RWPE2 (cell line): ENCODE results near the gene GPR162.
"Not testable (repeated sequence)": the region's sequence is repeated elsewhere in the genome, so short reads cannot be mapped to it uniquely, and the experiment has no call there.

Experiments
- ATAC-seq: fragments of 200-7000 bp; cut with Tn5 transposase; 3 replicates; pipeline ENCODE4 v1.9.1; 2021; ENCODE audit warnings: low read depth
- DNase-seq: peaks from one replicate; pipeline ENCODE4 v3.0.0-alpha.2; 2020; ENCODE audit warnings: low spot score
- H3K27ac ChIP-seq: fragments of 450-650 bp; 2 replicates; pipeline ENCODE4 v1.5.1; 2017; ENCODE audit warnings: mild to moderate bottlenecking; ENCODE audit not compliant: poor library complexity, severe bottlenecking
- H3K27me3 ChIP-seq: fragments of 250-450 bp; sonication (Bioruptor Pico); 2 replicates; pipeline ENCODE4 v1.5.1; 2021; ENCODE audit warnings: mild to moderate bottlenecking, moderate library complexity; ENCODE audit not compliant: insufficient read depth, poor library complexity, severe bottlenecking
- H3K36me3 ChIP-seq: fragments of 250-450 bp; sonication (Bioruptor Pico); 2 replicates; pipeline ENCODE4 v1.5.1; 2020; ENCODE audit warnings: low read depth, mild to moderate bottlenecking, moderate library complexity
- H3K4me1 ChIP-seq: fragments of 250-450 bp; sonication (Bioruptor Pico); 2 replicates; pipeline ENCODE4 v1.5.1; 2021; ENCODE audit warnings: mild to moderate bottlenecking, moderate library complexity; ENCODE audit not compliant: insufficient read depth, poor library complexity, severe bottlenecking
- H3K4me3 ChIP-seq: fragments of 250-450 bp; sonication (Bioruptor Pico); 2 replicates; pipeline ENCODE4 v1.5.1; 2021; ENCODE audit warnings: mild to moderate bottlenecking, moderate library complexity; ENCODE audit not compliant: severe bottlenecking
- H3K9me3 ChIP-seq: fragments of 250-450 bp; sonication (Bioruptor Pico); 2 replicates; pipeline ENCODE4 v1.5.1; 2021; ENCODE audit warnings: mild to moderate bottlenecking, moderate library complexity; ENCODE audit not compliant: severe bottlenecking
- TF ChIP-seq, protein P1 (sequence below): fragments of 450-650 bp; IDR thresholded peaks from one replicate; pipeline ENCODE4 v1.5.1; 2017; ENCODE audit warnings: mild to moderate bottlenecking, moderate library complexity; ENCODE audit not compliant: poor library complexity, severe bottlenecking

The GPR162 gene

GRCh38 chr12:6860942-6861341 lies 39.3 kb downstream of the GPR162 start:
- Histone ChIP-seq H3K4me3 (no peak overlapping the region), H3K36me3 (peaks cover 62% of the 10 kb centered on the region), H3K27me3 (no peaks in the 10 kb centered on the region), H3K9me3 (no peaks in the 10 kb centered on the region), H3K27ac (no peak overlapping the region), H3K4me1 (no peaks in the 10 kb centered on the region)
- DNase-seq (no peak), ATAC-seq (no peak)
- TF ChIP-seq, protein P1, sequence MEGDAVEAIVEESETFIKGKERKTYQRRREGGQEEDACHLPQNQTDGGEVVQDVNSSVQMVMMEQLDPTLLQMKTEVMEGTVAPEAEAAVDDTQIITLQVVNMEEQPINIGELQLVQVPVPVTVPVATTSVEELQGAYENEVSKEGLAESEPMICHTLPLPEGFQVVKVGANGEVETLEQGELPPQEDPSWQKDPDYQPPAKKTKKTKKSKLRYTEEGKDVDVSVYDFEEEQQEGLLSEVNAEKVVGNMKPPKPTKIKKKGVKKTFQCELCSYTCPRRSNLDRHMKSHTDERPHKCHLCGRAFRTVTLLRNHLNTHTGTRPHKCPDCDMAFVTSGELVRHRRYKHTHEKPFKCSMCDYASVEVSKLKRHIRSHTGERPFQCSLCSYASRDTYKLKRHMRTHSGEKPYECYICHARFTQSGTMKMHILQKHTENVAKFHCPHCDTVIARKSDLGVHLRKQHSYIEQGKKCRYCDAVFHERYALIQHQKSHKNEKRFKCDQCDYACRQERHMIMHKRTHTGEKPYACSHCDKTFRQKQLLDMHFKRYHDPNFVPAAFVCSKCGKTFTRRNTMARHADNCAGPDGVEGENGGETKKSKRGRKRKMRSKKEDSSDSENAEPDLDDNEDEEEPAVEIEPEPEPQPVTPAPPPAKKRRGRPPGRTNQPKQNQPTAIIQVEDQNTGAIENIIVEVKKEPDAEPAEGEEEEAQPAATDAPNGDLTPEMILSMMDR = no peak

- H3K4me1 ChIP-seq = no peaks in the 10 kb centered on the region
- ATAC-seq (no peak; the same call in 2 of the 3 replicates), DNase-seq (no peak)
- H3K4me3 ChIP-seq = no peak overlapping the region
- TF ChIP-seq, protein P1 = no peak
- H3K9me3 ChIP-seq = no peaks in the 10 kb centered on the region
- H3K27me3 ChIP-seq = no peaks in the 10 kb centered on the region
- H3K27ac ChIP-seq = no peak overlapping the region
- H3K36me3 ChIP-seq = peaks cover 65% of the 10 kb centered on the region
Measured at GRCh38 chr12:6861391-6861790, 39.8 kb downstream of the GPR162 start.

DNA sequence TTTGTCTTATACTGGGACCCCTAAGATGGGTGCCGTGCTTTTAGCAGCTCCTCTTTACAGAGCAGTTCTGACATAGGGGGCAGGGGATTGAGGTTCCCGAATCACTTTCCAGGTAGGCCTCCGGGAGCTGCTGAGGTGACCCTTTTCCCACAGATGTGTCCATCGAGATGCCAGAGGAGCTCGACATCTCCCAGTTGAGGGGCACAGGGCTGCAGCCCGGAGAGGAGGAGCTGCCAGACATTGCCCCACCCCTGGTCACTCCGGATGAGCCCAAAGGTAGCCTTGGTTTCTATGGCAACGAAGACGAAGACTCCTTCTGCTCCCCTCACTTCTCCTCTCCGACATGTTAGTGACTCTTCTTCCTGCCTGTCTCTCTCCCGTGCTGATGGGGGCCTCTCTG lies 41.4 kb downstream of the GPR162 start:
- peaks cover 50% of the 10 kb centered on the region for H3K36me3 ChIP-seq

DNA sequence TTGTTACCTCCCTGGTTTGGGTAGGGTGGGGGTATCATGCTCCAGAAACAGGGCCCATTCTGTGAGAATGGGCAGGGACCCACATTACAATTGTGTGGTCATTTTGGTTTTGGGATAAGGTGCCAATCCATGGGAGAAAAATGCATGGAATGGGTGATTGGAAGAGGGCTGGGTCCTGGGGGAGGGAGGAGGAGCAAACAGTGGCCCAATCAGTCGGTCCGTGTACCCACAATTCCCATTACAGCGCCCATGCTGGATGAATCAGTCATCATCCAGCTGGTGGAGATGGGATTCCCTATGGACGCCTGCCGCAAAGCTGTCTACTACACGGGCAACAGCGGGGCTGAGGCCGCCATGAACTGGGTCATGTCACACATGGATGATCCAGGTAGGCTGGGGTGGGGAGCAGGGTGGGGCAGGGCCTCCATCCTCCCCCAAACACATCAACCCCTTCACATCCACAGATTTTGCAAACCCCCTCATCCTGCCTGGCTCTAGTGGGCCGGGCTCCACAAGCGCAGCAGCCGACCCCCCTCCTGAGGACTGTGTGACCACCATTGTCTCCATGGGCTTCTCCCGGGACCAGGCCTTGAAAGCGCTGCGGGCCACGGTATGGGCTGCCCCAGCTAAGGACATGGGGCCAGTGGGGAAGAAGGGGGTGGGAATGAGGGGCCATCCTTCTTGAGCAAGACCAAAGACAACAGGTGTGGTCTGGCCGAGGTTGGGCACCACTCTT lies 42.1 kb downstream of the GPR162 start:
- TF ChIP-seq, protein P1 = no peak
- Histone ChIP-seq H3K4me3 (no peak overlapping the region), H3K4me1 (peaks cover under 1% of the 10 kb centered on the region), H3K27ac (no peak overlapping the region), H3K36me3 (peaks cover 52% of the 10 kb centered on the region), H3K27me3 (no peaks in the 10 kb centered on the region), H3K9me3 (no peaks in the 10 kb centered on the region)
- no peak for ATAC-seq
- DNase-seq = no peak

More for the DNA sequence above, 41.4 kb downstream of the GPR162 start:
- no peak overlapping the region for H3K4me3 ChIP-seq
- no peak overlapping the region for H3K27ac ChIP-seq
- H3K4me1 ChIP-seq = no peaks in the 10 kb centered on the region
- no peak for ATAC-seq
- no peaks in the 10 kb centered on the region for H3K27me3 ChIP-seq
- H3K9me3 ChIP-seq = no peaks in the 10 kb centered on the region
- DNase-seq = no peak
- TF ChIP-seq, protein P1 = no peak

- not testable (repeated sequence) for H3K27me3 ChIP-seq, DNase-seq, H3K4me3 ChIP-seq, H3K9me3 ChIP-seq, H3K4me1 ChIP-seq, ATAC-seq, H3K27ac ChIP-seq
- H3K36me3 ChIP-seq = peaks cover 58% of the 10 kb centered on the region
Measured at GRCh38 chr12:6865307-6865706, 43.7 kb downstream of the GPR162 start.
